Esophagus (tissue), 2 donors: ENCODE results near the gene GULP1. TPM values are rescaled to one million over a fixed set of nuclear protein-coding genes. Genes with fewer than 3 reads are reported as not detected.

Source experiments
- H3K27ac ChIP-seq, 2 donors: one replicate each; pipeline ENCODE4 v1.5.1; 2013; ENCODE audit warnings: low read depth in 2 of 2, mild to moderate bottlenecking in 2 of 2, inconsistent platforms in 1 of 2, low read length in 1 of 2, moderate library complexity in 1 of 2
- H3K27me3 ChIP-seq, 2 donors: one replicate each; pipeline ENCODE4 v1.6.1; 2013; ENCODE audit warnings: low read length in 2 of 2, control low read depth in 1 of 2, mild to moderate bottlenecking in 1 of 2; ENCODE audit not compliant: insufficient read depth in 2 of 2, control insufficient read depth in 1 of 2
- H3K36me3 ChIP-seq, 2 donors: one replicate each; pipeline ENCODE4 v1.6.1; 2013; ENCODE audit warnings: low read length in 1 of 2; ENCODE audit not compliant: control insufficient read depth in 2 of 2, insufficient read depth in 2 of 2
- H3K4me1 ChIP-seq, 2 donors: one replicate each; pipeline ENCODE4 v1.6.1; 2013; ENCODE audit warnings: low read length in 1 of 2; ENCODE audit not compliant: control insufficient read depth in 2 of 2, insufficient read depth in 2 of 2
- H3K4me3 ChIP-seq, 2 donors: one replicate each; pipeline ENCODE4 v1.5.1; 2013; ENCODE audit warnings: low read length in 2 of 2, mild to moderate bottlenecking in 2 of 2, low read depth in 1 of 2, moderate library complexity in 1 of 2
- H3K9me3 ChIP-seq, 2 donors: one replicate each; pipeline ENCODE4 v1.6.1; 2013; ENCODE audit warnings: mild to moderate bottlenecking in 2 of 2, low read depth in 1 of 2, low read length in 1 of 2, moderate library complexity in 1 of 2; ENCODE audit not compliant: control insufficient read depth in 2 of 2, insufficient read depth in 1 of 2
- WGBS, 2 donors: extraction: QIAGEN DNeasy Blood & Tissue Kit; methylation state at CpG; one replicate each; pipeline ENCODE4 v1.1.7; 2013; 5-methylcytosine and 5-hydroxymethylcytosine counted together
- polyA plus RNA-seq, 2 donors: library from polyadenylated mRNA; stranded (reverse); fragments of 200-250 nt; gene quantifications; one replicate each; pipeline ENCODE4 v1.2.3, GENCODE V29; 2013
- donor health status: healthy with polysubstance abuse.
- donor health status: Bipolar disorder and iron deficiency.

Gene GULP1
- polyA plus RNA-seq, 2 donors, result 5.5 to 10.5 TPM

GRCh38 chr2:188328419-188328818 lies 36.7 kb downstream of the GULP1 start:
- Histone ChIP-seq H3K27ac (no peak overlapping the region), H3K27me3 (no peaks in the 10 kb centered on the region), H3K36me3 (no peaks in the 10 kb centered on the region), H3K4me1 (no peaks in the 10 kb centered on the region), H3K4me3 (no peak overlapping the region), H3K9me3 (no peaks in the 10 kb centered on the region)
- WGBS, 2 donors, result 93% methylated on average over 1 of the region's 1 CpG

DNA sequence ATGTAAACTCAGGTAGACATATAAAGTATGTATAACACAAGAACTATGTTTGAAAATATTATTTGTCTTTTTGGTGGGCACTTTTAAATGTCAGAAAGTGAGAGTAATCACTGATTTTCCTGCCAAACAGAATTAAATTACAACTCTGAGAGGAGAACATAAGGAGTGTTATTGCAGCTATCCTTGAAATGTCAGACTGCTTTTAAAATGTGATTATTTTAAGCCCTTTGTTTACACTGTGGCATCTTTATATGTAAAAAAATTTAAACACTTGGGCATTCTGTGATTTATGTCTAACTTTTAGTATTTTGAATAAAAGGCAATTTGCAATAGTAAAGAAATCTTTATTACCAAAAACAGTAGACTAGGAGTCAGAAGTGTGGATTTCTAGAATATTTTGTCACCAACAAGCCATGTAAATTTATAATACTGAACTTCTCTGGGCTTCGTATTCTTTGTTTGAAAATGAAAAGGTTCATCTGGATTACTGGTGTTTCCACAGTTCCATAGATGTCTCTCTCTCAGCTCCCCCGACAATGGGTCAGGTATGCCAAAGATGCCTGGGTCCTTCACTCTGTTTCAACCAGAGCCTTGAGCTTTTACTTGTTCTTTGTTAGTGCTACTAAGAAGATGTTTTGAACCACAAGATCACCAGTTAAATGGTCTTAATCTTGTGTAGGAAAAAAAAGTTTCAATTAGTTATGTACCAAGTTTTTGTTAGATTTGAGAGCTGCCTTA lies 38.8 kb downstream of the GULP1 start:
- Histone ChIP-seq H3K9me3 (no peaks in the 10 kb centered on the region), H3K4me3 (no peak overlapping the region), H3K4me1 (no peaks in the 10 kb centered on the region), H3K27me3 (no peaks in the 10 kb centered on the region), H3K27ac (no peak overlapping the region), H3K36me3 (no peaks in the 10 kb centered on the region)
- 80 to 88% methylated on average over 2 of the region's 2 CpGs for WGBS, 2 donors

GRCh38 chr2:188332619-188333018 lies 40.9 kb downstream of the GULP1 start:
- H3K27me3 ChIP-seq, result no peaks in the 10 kb centered on the region
- no peaks in the 10 kb centered on the region for H3K36me3 ChIP-seq
- H3K4me1 ChIP-seq, result no peaks in the 10 kb centered on the region
- H3K4me3 ChIP-seq, result no peak overlapping the region
- 92 to 95% methylated on average over 2 of the region's 2 CpGs for WGBS, 2 donors
- H3K9me3 ChIP-seq, result no peaks in the 10 kb centered on the region
- no peak overlapping the region for H3K27ac ChIP-seq

DNA sequence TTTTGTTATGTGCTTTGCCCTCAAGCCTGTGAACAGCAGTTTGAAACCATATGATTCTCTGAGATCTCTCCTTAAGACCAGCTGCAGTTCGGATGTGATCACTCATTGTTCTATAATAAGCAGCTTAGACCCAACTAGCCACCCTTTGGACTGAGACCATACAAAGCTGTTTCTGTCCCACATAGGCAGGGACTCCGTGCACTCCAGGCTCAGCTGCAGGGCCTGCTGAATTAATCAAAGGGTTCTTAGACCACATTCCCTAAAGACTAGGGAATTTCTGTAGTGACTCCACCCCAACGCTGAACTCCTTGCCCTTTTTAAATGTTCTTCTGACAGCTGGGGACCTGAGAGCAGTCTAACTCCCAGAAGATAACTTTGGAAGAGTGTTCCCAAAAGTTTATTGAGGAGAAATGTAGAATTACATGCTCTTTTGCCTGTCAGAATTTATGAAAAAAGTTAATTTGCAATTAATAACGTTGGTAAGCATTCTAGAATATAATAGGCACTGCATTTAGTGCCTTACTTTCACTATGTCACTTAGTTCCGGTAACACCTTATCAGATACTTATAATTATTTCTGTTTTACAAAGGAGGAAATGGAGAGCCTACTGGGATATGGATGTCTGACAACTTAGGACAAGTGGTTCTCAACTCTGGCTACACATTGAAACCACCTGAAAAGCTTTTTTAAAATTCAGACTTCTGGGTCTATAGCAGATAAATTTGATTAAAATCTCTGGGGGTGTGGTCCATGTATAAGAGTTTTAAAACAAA lies 42.3 kb downstream of the GULP1 start:
- Histone ChIP-seq H3K27ac (no peak overlapping the region), H3K4me3 (no peak overlapping the region)

GRCh38 chr2:188338463-188338862 lies 46.8 kb downstream of the GULP1 start:
- H3K27ac ChIP-seq, result no peak overlapping the region
- no peaks in the 10 kb centered on the region for H3K27me3 ChIP-seq
- WGBS, 2 donors, result 92 to 95% methylated on average over 3 of the region's 3 CpGs
- H3K36me3 ChIP-seq, result no peaks in the 10 kb centered on the region
- no peaks in the 10 kb centered on the region for H3K4me1 ChIP-seq
- H3K4me3 ChIP-seq, result no peak overlapping the region
- no peaks in the 10 kb centered on the region for H3K9me3 ChIP-seq

More for the DNA sequence above, 42.3 kb downstream of the GULP1 start:
- Histone ChIP-seq H3K4me1 (no peaks in the 10 kb centered on the region), H3K27me3 (no peaks in the 10 kb centered on the region), H3K9me3 (no peaks in the 10 kb centered on the region), H3K36me3 (no peaks in the 10 kb centered on the region)
- WGBS, 2 donors, result 38 to 43% methylated on average over 5 of the region's 5 CpGs

DNA sequence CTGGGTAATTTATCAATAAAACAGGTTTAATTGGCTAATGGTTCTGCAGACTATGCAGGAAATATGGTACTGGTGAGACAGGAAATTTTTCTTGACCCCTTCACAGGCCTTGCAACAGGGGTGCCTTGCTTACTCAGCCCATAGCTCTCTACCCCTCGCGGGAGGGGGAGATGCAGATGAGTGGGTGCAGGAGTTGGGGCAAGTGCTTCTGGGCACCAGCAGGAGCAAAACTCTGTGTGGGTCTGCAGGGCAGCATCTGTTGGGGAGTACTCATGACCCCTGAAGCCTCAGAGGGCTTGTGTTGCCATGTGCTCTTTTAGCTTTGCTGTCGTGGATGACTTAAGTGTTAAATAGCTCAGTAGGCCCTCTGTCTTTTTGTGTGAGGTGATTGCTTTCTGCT lies 48.6 kb downstream of the GULP1 start:
- Histone ChIP-seq H3K4me1 (no peaks in the 10 kb centered on the region), H3K4me3 (no peak overlapping the region), H3K27me3 (no peaks in the 10 kb centered on the region), H3K27ac (no peak overlapping the region), H3K9me3 (no peaks in the 10 kb centered on the region), H3K36me3 (no peaks in the 10 kb centered on the region)
- WGBS, 2 donors, result 85 to 92% methylated on average over 3 of the region's 3 CpGs

- Histone ChIP-seq H3K9me3 (no peaks in the 10 kb centered on the region), H3K4me3 (no peak overlapping the region), H3K36me3 (no peaks in the 10 kb centered on the region), H3K27ac (no peak overlapping the region), H3K4me1 (no peaks in the 10 kb centered on the region), H3K27me3 (no peaks in the 10 kb centered on the region)
- WGBS, 2 donors, result 80 to 81% methylated on average over 3 of the region's 3 CpGs
Observed at GRCh38 chr2:188345020-188345419, 53.3 kb downstream of the GULP1 start.

- Histone ChIP-seq H3K27me3 (no peaks in the 10 kb centered on the region), H3K27ac (no peak overlapping the region), H3K9me3 (no peaks in the 10 kb centered on the region), H3K36me3 (no peaks in the 10 kb centered on the region), H3K4me1 (no peaks in the 10 kb centered on the region), H3K4me3 (no peak overlapping the region)
Observed at GRCh38 chr2:188345426-188345825, 53.8 kb downstream of the GULP1 start.

DNA sequence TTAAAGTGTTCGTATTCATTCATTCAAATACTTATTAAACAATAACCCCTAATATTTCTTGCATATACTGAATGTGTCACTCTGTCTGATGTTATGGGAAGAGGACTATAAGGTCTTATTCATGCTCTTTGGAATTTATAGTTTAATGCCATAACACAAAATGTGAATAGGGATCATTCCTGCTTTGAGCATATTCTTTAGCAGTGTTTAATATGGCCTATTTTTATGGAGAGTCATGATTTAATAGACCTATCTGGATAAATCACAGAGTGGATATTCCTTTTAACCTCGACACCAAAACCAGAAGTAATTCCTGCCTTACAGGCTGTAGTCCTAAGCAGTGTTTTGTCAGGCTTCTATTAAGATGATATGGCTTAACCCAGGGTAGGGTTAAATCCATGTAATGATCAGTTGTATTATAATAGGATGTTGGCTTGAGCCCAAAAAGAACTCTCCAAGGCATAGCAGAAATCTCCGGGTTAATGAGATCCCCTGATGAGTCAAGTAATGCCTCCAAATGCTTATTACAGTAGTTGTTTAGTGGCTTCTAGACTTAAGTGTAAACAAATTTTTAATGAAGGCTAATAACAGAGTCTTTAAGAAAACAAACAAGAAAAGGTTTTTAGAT lies 54.3 kb downstream of the GULP1 start:
- Histone ChIP-seq H3K4me3 (no peak overlapping the region), H3K36me3 (no peaks in the 10 kb centered on the region), H3K27ac (no peak overlapping the region), H3K27me3 (no peaks in the 10 kb centered on the region), H3K9me3 (no peaks in the 10 kb centered on the region), H3K4me1 (no peaks in the 10 kb centered on the region)
- WGBS, 2 donors, result 58 to 63% methylated on average over 3 of the region's 3 CpGs
